ENCODE measurements around the gene SNTN. TPM values are rescaled to one million over a fixed set of nuclear protein-coding genes. Genes with fewer than 3 reads are reported as not detected.

The SNTN gene
- total and polyA plus RNA-seq, 9 donors: 0.17 to 26.0 (median 1.8) TPM; not detected in 3

DNA sequence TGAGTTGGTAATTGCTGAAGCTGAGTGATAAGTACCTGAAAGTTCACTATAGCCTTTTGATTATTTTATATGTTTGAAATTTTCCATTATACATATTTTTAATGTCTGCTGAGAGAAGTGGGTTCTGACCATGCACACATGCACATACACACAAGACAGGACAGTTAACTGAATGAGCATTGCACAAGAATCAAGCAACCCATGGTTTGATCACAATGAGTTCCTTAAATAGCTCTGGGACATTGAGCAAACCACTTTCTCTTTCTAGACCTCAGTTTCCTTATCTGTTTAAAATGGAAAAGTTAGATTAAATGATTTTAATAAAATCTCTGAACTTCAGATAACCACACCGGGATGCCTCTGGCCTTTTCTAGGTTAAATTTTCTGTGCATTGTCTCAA is 26.7 kb downstream of the SNTN start:
- no peak for DNase-seq
- Histone ChIP-seq H3K4me1 (ENCODE audit: insufficient read depth) (no peaks in the 10 kb centered on the region), H3K4me3 (no peak overlapping the region), H3K27ac (no peak overlapping the region), H3K9me3 (no peaks in the 10 kb centered on the region), H3K27me3 (no peaks in the 10 kb centered on the region), H3K36me3 (no peaks in the 10 kb centered on the region)
- intact Hi-C loops (cut with DNase I): no loop called here
- 86 to 94% (median 86%) methylated on average over 1 of the region's 1 CpG for WGBS, 3 donors
- TF ChIP-seq EP300 (IDR thresholded peaks at IDR 0.05) (no peak), POLR2A (IDR thresholded peaks at IDR 0.05) (no peak)
- TF ChIP-seq, protein P1, sequence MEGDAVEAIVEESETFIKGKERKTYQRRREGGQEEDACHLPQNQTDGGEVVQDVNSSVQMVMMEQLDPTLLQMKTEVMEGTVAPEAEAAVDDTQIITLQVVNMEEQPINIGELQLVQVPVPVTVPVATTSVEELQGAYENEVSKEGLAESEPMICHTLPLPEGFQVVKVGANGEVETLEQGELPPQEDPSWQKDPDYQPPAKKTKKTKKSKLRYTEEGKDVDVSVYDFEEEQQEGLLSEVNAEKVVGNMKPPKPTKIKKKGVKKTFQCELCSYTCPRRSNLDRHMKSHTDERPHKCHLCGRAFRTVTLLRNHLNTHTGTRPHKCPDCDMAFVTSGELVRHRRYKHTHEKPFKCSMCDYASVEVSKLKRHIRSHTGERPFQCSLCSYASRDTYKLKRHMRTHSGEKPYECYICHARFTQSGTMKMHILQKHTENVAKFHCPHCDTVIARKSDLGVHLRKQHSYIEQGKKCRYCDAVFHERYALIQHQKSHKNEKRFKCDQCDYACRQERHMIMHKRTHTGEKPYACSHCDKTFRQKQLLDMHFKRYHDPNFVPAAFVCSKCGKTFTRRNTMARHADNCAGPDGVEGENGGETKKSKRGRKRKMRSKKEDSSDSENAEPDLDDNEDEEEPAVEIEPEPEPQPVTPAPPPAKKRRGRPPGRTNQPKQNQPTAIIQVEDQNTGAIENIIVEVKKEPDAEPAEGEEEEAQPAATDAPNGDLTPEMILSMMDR (IDR thresholded peaks at IDR 0.05): no peak

DNA sequence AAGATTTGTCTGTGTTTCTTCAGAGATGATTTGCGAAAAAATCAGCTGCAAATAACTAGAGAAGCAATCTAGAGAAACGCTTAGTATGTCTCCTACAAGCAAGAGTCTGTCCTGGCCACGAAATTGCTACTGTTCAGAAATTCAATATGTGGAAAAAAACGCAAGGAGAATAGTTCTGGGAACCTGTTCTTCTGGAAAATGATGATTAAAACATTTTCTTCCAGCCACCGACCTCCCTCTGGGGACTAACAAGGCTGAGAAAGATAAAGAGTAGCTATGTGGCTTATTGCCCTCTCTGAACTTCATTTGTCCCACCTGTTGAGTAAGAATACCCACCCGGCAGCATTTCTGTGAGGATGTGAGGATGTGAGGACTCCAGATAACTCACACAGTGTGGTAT is 31.6 kb downstream of the SNTN start:
- Histone ChIP-seq H3K9me3 (no peaks in the 10 kb centered on the region), H3K4me3 (no peak overlapping the region), H3K36me3 (no peaks in the 10 kb centered on the region), H3K27me3 (no peaks in the 10 kb centered on the region), H3K27ac (no peak overlapping the region), H3K4me1 (ENCODE audit: insufficient read depth) (no peaks in the 10 kb centered on the region)
- 58 to 74% (median 67%) methylated on average over 6 of the region's 6 CpGs for WGBS, 3 donors
- TF ChIP-seq, protein P1 (IDR thresholded peaks at IDR 0.05): no peak
- TF ChIP-seq POLR2A (IDR thresholded peaks at IDR 0.05): no peak
- no peak for TF ChIP-seq EP300 (IDR thresholded peaks at IDR 0.05)
- DNase-seq: no peak
- intact Hi-C loops (cut with DNase I): no loop called here

DNA sequence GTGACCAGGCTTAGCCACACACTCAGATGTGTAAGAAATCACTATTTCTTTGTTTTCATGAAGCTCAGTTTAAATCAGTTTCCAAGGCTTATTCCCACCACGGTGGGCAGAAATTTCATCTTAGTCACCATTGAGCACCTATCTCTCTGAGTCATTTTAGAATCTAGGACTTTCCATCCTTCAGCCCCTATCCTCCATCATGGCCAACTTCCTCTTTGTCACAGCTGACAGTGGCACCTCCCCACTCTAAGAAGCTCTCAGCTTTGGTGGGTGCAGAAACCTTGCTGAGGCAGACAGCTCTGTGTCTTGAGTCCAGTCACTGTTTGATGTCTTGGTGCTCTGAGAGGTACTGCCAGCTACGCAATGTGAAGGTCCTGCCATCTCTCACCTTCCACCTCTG is 32.9 kb downstream of the SNTN start:
- no peaks in the 10 kb centered on the region for H3K36me3 ChIP-seq
- H3K4me3 ChIP-seq: no peak overlapping the region
- no peak for DNase-seq
- H3K9me3 ChIP-seq: no peaks in the 10 kb centered on the region
- H3K4me1 ChIP-seq (ENCODE audit: insufficient read depth): no peaks in the 10 kb centered on the region
- WGBS, 3 donors: 91 to 97% (median 96%) methylated on average over 2 of the region's 2 CpGs
- TF ChIP-seq POLR2A (IDR thresholded peaks at IDR 0.05) (no peak), EP300 (IDR thresholded peaks at IDR 0.05) (no peak)
- TF ChIP-seq, protein P1 (IDR thresholded peaks at IDR 0.05): no peak
- intact Hi-C loops (cut with DNase I): no loop called here
- no peaks in the 10 kb centered on the region for H3K27me3 ChIP-seq
- H3K27ac ChIP-seq: no peak overlapping the region

DNA sequence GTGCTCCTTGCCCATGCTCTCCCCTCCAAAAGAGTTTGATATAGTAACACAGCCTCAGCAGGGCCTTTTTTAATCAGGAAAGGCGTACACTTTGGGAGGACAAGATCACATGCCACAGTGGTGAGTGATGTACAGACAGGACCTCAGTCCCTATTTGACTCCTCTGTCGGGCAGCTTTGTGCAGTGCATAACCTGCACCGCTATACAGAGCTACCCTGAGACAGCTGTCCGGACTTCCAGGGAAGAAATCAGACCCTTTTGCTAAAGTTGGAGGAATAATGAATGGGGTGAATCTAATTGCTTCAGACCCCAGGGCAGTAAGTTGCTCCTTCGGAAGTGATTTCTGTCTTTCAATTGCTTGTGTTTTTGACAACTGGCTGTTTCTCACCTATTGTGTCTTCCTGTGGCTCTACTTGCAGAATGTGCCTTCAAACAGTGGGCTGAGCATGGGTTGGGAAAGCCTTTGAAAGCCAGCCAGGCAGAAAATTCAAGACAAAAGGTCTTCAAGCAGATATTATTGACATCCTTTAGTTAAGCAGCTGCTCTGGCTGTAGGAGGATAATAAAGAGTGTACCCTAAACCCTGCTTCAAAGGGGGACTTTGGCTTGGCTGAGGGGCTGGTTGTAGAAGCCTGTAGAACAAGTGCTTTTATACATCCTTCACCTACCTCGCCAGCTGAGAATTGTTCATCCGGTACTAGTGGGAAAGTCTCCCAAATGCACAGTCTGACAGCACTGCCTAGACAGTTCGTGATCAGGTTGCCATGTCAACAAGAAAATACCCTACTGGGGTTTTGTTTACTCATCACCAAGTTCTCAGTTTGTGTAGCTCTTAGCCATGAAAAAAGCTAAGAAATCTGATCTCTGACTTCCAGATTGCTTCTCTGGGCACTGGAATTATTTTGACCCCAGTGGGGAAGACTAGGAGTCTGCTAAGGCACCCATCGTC is 35.1 kb downstream of the SNTN start:
- H3K27ac ChIP-seq: no peak overlapping the region
- H3K9me3 ChIP-seq: no peaks in the 10 kb centered on the region
- 77 to 79% (median 79%) methylated on average over 9 of the region's 9 CpGs for WGBS, 3 donors
- DNase-seq: no peak
- H3K4me1 ChIP-seq (ENCODE audit: insufficient read depth): no peaks in the 10 kb centered on the region
- no peaks in the 10 kb centered on the region for H3K27me3 ChIP-seq
- no peak overlapping the region for H3K4me3 ChIP-seq
- no peak for TF ChIP-seq POLR2A (IDR thresholded peaks at IDR 0.05)
- TF ChIP-seq EP300 (IDR thresholded peaks at IDR 0.05): no peak
- TF ChIP-seq, protein P1 (IDR thresholded peaks at IDR 0.05): no peak
- no peaks in the 10 kb centered on the region for H3K36me3 ChIP-seq
- intact Hi-C loops (cut with DNase I): no loop called here

Data from ovary (tissue), 9 donors.